Liver (tissue), 3 donors: Measurements from ENCODE around the gene CA10.

Experiments
- FOXA1 ChIP-seq: IDR thresholded peaks from 2 replicates; pipeline ENCODE4 v1.6.1; 2016; ENCODE audit warnings: antibody characterized with exemption
- GABPA ChIP-seq, 2 donors: IDR thresholded peaks in 1 of 2; conservative IDR thresholded peaks in 1 of 2; 2 replicates each; pipeline ENCODE4 v1.6.1; 2016; ENCODE audit warnings: antibody characterized with exemption in 2 of 2, mild to moderate bottlenecking in 1 of 2, moderate library complexity in 1 of 2
- RAD21 ChIP-seq, 2 donors: IDR thresholded peaks; 2 replicates each; pipeline ENCODE4 v1.6.1; 2016; ENCODE audit warnings: antibody characterized with exemption in 2 of 2, mild to moderate bottlenecking in 2 of 2
- RXRA ChIP-seq, 2 donors: IDR thresholded peaks; 2 replicates each; pipeline ENCODE4 v1.6.1; 2017 to 2018; ENCODE audit warnings: antibody characterized with exemption in 2 of 2, mild to moderate bottlenecking in 1 of 2
- SP1 ChIP-seq: IDR thresholded peaks from 2 replicates; pipeline ENCODE4 v1.6.1; 2018; ENCODE audit warnings: antibody characterized with exemption, mild to moderate bottlenecking
- TAF1 ChIP-seq: conservative IDR thresholded peaks from 2 replicates; pipeline ENCODE4 v1.6.1; 2016; ENCODE audit warnings: antibody characterized with exemption, mild to moderate bottlenecking
- YY1 ChIP-seq: IDR thresholded peaks from 2 replicates; pipeline ENCODE4 v1.6.1; 2016; ENCODE audit warnings: antibody characterized with exemption, mild to moderate bottlenecking
- TF ChIP-seq, protein P1 (sequence below): IDR thresholded peaks from 2 replicates; pipeline ENCODE4 v1.6.1; 2016; ENCODE audit warnings: antibody characterized with exemption
- TF ChIP-seq, protein P2 (sequence below): fragments of 150-350 bp; IDR thresholded peaks from 2 replicates; pipeline ENCODE4 v1.5.1; 2017; ENCODE audit warnings: improper control_type of control experiment, low read depth, low read length; ENCODE audit not compliant: missing input control
- TF ChIP-seq, protein P3 (sequence below): IDR thresholded peaks from 2 replicates; pipeline ENCODE4 v1.6.1; 2016; ENCODE audit warnings: antibody characterized with exemption
- donor health status: healthy.
- donor health status: healthy.

DNA sequence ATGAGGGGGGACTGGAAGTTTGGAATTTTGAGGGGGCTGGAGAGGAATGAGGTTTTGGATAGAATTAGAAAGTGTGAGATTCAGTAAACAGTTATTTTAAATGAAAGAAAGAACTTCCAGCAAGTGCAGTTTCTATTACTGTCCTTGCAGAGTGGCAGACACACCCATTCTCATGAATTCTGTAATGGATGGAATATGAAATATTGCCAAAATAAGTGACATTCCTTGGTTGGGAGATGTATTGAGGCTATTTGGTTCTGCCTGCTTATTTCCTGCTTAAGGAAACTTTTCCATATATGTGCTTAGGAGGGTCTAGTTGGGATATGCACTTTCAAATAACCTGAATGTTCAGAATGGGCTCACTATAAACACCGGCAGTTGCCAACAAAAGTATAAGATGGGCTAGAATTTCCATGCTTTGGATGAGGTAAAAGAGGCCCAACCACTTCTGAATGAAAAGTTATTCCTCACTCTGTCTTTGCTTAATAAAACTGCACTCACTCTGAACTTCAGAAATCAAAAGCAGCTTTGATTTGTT lies 434.4 kb downstream of the CA10 start:
- TF ChIP-seq TAF1 (no peak), RAD21 (IDR thresholded peaks at IDR 0.05) (no peak), YY1 (no peak), RXRA (IDR thresholded peaks at IDR 0.05) (no peak), SP1 (no peak), GABPA (IDR thresholded peaks at IDR 0.05 in 1 of 2, conservative IDR thresholded peaks at IDR 0.05 in 1 of 2) (no peak), FOXA1 (no peak)
- TF ChIP-seq, protein P1, sequence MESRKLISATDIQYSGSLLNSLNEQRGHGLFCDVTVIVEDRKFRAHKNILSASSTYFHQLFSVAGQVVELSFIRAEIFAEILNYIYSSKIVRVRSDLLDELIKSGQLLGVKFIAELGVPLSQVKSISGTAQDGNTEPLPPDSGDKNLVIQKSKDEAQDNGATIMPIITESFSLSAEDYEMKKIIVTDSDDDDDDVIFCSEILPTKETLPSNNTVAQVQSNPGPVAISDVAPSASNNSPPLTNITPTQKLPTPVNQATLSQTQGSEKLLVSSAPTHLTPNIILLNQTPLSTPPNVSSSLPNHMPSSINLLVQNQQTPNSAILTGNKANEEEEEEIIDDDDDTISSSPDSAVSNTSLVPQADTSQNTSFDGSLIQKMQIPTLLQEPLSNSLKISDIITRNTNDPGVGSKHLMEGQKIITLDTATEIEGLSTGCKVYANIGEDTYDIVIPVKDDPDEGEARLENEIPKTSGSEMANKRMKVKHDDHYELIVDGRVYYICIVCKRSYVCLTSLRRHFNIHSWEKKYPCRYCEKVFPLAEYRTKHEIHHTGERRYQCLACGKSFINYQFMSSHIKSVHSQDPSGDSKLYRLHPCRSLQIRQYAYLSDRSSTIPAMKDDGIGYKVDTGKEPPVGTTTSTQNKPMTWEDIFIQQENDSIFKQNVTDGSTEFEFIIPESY, result no peak
- TF ChIP-seq, protein P2, sequence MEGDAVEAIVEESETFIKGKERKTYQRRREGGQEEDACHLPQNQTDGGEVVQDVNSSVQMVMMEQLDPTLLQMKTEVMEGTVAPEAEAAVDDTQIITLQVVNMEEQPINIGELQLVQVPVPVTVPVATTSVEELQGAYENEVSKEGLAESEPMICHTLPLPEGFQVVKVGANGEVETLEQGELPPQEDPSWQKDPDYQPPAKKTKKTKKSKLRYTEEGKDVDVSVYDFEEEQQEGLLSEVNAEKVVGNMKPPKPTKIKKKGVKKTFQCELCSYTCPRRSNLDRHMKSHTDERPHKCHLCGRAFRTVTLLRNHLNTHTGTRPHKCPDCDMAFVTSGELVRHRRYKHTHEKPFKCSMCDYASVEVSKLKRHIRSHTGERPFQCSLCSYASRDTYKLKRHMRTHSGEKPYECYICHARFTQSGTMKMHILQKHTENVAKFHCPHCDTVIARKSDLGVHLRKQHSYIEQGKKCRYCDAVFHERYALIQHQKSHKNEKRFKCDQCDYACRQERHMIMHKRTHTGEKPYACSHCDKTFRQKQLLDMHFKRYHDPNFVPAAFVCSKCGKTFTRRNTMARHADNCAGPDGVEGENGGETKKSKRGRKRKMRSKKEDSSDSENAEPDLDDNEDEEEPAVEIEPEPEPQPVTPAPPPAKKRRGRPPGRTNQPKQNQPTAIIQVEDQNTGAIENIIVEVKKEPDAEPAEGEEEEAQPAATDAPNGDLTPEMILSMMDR, result no peak
- TF ChIP-seq, protein P3, sequence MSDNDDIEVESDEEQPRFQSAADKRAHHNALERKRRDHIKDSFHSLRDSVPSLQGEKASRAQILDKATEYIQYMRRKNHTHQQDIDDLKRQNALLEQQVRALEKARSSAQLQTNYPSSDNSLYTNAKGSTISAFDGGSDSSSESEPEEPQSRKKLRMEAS, result no peak
